Stimulated activated CD4-positive, alpha-beta T cell treated with anti-CD3 and anti-CD28 coated beads, Interleukin-12 subunit alpha, Interleukin-12 subunit beta, amount 100 ng/mL, for 48 hours (primary cell): ENCODE data around the gene NFS1.
"Not testable (repeated sequence)": the region's sequence is repeated elsewhere in the genome, so short reads cannot be mapped to it uniquely, and the experiment has no call there.

Experiments used
- DNase-seq, 3 donors: peaks; one replicate each; pipeline ENCODE4 v3.0.0-alpha.2; 2020; ENCODE audit warnings: low read depth in 2 of 3, low spot score in 1 of 3

The NFS1 gene

GRCh38 chr20:35699127-35699956 is at the start of gene NFS1, which contains the start of gene ROMO1:
Gene NFS1, minus strand, starts transcription at chr20:35699352. Its CDS starts 64 bp downstream, at chr20:35699288.
Gene ROMO1, plus strand, starts transcription at chr20:35699405. Its CDS starts 228 bp downstream, at chr20:35699633.
- DNase-seq, result peak; percentile 73 to 84 (median 80)

GRCh38 chr20:35744492-35744841 is 45.3 kb upstream of the NFS1 start:
- not testable (repeated sequence) for DNase-seq

GRCh38 chr20:35743693-35744491 is 44.7 kb upstream of the NFS1 start:
- DNase-seq, result no peak

- DNase-seq, result no peak
Observed at GRCh38 chr20:35742741-35743523, 43.8 kb upstream of the NFS1 start.

GRCh38 chr20:35741892-35742740 is 43.0 kb upstream of the NFS1 start, which contains the start of gene RBM39:
Gene RBM39, minus strand, starts transcription at chr20:35742260. Its CDS starts 1,386 bp downstream, at chr20:35740874.
- DNase-seq, result peak; percentile 99 to 100 (median 99)

- no peak for DNase-seq
Observed at GRCh38 chr20:35739294-35740163, 40.4 kb upstream of the NFS1 start.

- DNase-seq, result no peak
Observed at GRCh38 chr20:35738410-35739179, 39.4 kb upstream of the NFS1 start.

GRCh38 chr20:35737865-35738333 is 38.7 kb upstream of the NFS1 start:
- DNase-seq, result no peak

- DNase-seq, result no peak
Observed at GRCh38 chr20:35735826-35736470, 36.8 kb upstream of the NFS1 start.

- no peak for DNase-seq
Observed at GRCh38 chr20:35734777-35735649, 35.9 kb upstream of the NFS1 start.

- no peak for DNase-seq
Observed at GRCh38 chr20:35734374-35734773, 35.2 kb upstream of the NFS1 start.

- DNase-seq, result no peak
Observed at GRCh38 chr20:35732644-35732982, 33.5 kb upstream of the NFS1 start.

- DNase-seq, result no peak
Observed at GRCh38 chr20:35731862-35732643, 32.9 kb upstream of the NFS1 start.

- DNase-seq, result no peak
Observed at GRCh38 chr20:35731469-35731788, 32.3 kb upstream of the NFS1 start.

GRCh38 chr20:35730583-35731468 is 31.7 kb upstream of the NFS1 start:
- no peak for DNase-seq
